ENCODE results near the gene FNDC11. TPM values are rescaled to one million over a fixed set of nuclear protein-coding genes. Genes with fewer than 3 reads are reported as not detected.

FNDC11 gene
- total and polyA plus RNA-seq, 4 donors, result under 0.01 to 0.01 TPM; not detected in 2

DNA sequence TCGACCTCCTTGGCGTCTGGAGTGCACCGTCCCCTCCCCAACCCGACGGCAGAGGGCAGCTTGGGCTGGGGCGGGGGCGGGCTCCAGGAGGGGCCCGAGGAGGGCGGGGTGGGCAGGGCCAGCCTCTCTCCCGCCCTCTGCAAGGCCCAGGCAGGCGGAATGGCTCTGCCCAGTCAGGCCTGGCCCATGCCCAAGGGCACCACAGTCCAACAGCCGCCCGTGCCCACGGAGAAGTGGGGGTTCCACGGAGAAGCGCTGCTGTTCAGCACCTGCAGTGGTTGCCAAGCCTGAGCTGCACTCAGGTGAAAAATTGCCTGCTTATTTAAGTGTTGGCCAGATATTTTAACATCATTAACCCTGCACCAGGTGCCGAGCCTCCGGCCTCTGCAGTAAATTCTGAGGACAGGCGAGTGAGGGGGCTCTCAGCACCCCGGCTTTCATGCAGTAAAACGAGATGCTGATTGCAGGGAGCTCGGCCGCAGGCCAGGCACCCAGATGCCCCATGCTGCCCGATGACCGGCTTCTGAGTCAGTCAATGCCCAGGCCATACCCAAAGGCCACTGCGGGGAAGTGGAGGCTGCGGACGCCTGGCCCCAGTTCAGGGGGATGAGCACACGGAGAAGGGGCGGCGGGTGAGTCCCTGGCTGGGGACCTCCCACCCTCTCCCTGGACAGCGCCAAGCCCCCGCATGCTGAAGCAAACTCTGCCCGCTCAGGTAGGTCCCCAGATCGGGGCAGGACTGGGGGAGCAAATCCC, 6.1 kb upstream of the FNDC11 start, which contains the start of gene SRMS:
TSS of gene SRMS (minus strand) at position 25 of the 756 bp plus-strand sequence. CDS start 286 bp downstream, outside the sequence.
- 53% methylated on average over 35 of the region's 35 CpGs for WGBS
- H3K4me1 ChIP-seq (ENCODE audit: control insufficient read depth in 4 of 4, insufficient read depth in 4 of 4, low read length in 3 of 4), result no peaks in the 10 kb centered on the region
- TF ChIP-seq HNF4G (IDR thresholded peaks at IDR 0.05) (no peak), RXRA (IDR thresholded peaks at IDR 0.05) (no peak), JUND (IDR thresholded peaks at IDR 0.05) (no peak), SP1 (IDR thresholded peaks at IDR 0.05) (no peak), EGR1 (IDR thresholded peaks at IDR 0.05; ENCODE audit: low read depth in 2 of 2) (no peak), HNF4A (conservative IDR thresholded peaks at IDR 0.05) (no peak), RAD21 (IDR thresholded peaks at IDR 0.05) (no peak), NR2F2 (IDR thresholded peaks at IDR 0.05) (no peak), YY1 (IDR thresholded peaks at IDR 0.05) (no peak), GABPA (IDR thresholded peaks at IDR 0.05 in 1 of 2, conservative IDR thresholded peaks at IDR 0.05 in 1 of 2) (no peak), FOXA2 (IDR thresholded peaks at IDR 0.05) (no peak)
- TF ChIP-seq, protein P1, sequence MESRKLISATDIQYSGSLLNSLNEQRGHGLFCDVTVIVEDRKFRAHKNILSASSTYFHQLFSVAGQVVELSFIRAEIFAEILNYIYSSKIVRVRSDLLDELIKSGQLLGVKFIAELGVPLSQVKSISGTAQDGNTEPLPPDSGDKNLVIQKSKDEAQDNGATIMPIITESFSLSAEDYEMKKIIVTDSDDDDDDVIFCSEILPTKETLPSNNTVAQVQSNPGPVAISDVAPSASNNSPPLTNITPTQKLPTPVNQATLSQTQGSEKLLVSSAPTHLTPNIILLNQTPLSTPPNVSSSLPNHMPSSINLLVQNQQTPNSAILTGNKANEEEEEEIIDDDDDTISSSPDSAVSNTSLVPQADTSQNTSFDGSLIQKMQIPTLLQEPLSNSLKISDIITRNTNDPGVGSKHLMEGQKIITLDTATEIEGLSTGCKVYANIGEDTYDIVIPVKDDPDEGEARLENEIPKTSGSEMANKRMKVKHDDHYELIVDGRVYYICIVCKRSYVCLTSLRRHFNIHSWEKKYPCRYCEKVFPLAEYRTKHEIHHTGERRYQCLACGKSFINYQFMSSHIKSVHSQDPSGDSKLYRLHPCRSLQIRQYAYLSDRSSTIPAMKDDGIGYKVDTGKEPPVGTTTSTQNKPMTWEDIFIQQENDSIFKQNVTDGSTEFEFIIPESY (IDR thresholded peaks at IDR 0.05), result no peak
- TF ChIP-seq, protein P2, sequence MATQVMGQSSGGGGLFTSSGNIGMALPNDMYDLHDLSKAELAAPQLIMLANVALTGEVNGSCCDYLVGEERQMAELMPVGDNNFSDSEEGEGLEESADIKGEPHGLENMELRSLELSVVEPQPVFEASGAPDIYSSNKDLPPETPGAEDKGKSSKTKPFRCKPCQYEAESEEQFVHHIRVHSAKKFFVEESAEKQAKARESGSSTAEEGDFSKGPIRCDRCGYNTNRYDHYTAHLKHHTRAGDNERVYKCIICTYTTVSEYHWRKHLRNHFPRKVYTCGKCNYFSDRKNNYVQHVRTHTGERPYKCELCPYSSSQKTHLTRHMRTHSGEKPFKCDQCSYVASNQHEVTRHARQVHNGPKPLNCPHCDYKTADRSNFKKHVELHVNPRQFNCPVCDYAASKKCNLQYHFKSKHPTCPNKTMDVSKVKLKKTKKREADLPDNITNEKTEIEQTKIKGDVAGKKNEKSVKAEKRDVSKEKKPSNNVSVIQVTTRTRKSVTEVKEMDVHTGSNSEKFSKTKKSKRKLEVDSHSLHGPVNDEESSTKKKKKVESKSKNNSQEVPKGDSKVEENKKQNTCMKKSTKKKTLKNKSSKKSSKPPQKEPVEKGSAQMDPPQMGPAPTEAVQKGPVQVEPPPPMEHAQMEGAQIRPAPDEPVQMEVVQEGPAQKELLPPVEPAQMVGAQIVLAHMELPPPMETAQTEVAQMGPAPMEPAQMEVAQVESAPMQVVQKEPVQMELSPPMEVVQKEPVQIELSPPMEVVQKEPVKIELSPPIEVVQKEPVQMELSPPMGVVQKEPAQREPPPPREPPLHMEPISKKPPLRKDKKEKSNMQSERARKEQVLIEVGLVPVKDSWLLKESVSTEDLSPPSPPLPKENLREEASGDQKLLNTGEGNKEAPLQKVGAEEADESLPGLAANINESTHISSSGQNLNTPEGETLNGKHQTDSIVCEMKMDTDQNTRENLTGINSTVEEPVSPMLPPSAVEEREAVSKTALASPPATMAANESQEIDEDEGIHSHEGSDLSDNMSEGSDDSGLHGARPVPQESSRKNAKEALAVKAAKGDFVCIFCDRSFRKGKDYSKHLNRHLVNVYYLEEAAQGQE (IDR thresholded peaks at IDR 0.05), result no peak
- TF ChIP-seq, protein P3, sequence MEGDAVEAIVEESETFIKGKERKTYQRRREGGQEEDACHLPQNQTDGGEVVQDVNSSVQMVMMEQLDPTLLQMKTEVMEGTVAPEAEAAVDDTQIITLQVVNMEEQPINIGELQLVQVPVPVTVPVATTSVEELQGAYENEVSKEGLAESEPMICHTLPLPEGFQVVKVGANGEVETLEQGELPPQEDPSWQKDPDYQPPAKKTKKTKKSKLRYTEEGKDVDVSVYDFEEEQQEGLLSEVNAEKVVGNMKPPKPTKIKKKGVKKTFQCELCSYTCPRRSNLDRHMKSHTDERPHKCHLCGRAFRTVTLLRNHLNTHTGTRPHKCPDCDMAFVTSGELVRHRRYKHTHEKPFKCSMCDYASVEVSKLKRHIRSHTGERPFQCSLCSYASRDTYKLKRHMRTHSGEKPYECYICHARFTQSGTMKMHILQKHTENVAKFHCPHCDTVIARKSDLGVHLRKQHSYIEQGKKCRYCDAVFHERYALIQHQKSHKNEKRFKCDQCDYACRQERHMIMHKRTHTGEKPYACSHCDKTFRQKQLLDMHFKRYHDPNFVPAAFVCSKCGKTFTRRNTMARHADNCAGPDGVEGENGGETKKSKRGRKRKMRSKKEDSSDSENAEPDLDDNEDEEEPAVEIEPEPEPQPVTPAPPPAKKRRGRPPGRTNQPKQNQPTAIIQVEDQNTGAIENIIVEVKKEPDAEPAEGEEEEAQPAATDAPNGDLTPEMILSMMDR (IDR thresholded peaks at IDR 0.05; ENCODE audit: low read depth, low read length, missing input control), result no peak
- TF ChIP-seq, protein P4, sequence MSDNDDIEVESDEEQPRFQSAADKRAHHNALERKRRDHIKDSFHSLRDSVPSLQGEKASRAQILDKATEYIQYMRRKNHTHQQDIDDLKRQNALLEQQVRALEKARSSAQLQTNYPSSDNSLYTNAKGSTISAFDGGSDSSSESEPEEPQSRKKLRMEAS (IDR thresholded peaks at IDR 0.05), result no peak
- no peak within 1 kb of the TSS for H3K27ac ChIP-seq (ENCODE audit: low read depth in 1 of 2, low read length in 2 of 2)
- no peaks in the 10 kb centered on the region for H3K36me3 ChIP-seq (ENCODE audit: control insufficient read depth in 4 of 4, insufficient read depth in 3 of 4, low read depth in 1 of 4, low read length in 3 of 4)
- no peak within 1 kb of the TSS for H3K9ac ChIP-seq (ENCODE audit: low read depth in 1 of 2, low read length in 2 of 2)
- peaks cover 0 to 2% (median 0%) of the 10 kb centered on the region in 4 donors for H3K27me3 ChIP-seq (ENCODE audit: control insufficient read depth in 4 of 4, insufficient read depth in 4 of 4, low read length in 3 of 4)
- no peak within 1 kb of the TSS for H3K4me3 ChIP-seq (ENCODE audit: low read depth in 1 of 3, low read length in 3 of 3)
- DNase-seq (ENCODE audit: low spot score), result no peak
- H3K9me3 ChIP-seq (ENCODE audit: control insufficient read depth in 4 of 4, low read length in 3 of 4), result no peaks in the 10 kb centered on the region

Data from liver (tissue), 9 donors.